GM19193 (cell line): Measurements from ENCODE around the gene NADK2.

Source experiments
- POLR2A ChIP-seq: IDR thresholded peaks from 4 replicates; pipeline ENCODE4 v1.6.1; 2011; ENCODE audit not compliant: insufficient read depth, insufficient read length; ENCODE audit errors: extremely low read depth

Gene NADK2

GRCh38 chr5:36230151-36230790, 11.5 kb downstream of the NADK2 start:
- no peak for TF ChIP-seq POLR2A

GRCh38 chr5:36228505-36228904, 13.2 kb downstream of the NADK2 start:
- no peak for TF ChIP-seq POLR2A

- TF ChIP-seq POLR2A: no peak
Observed at GRCh38 chr5:36227046-36227445, 14.7 kb downstream of the NADK2 start.

GRCh38 chr5:36222620-36223019, 19.1 kb downstream of the NADK2 start:
- TF ChIP-seq POLR2A: no peak

- no peak for TF ChIP-seq POLR2A
Observed at GRCh38 chr5:36217988-36218387, 23.7 kb downstream of the NADK2 start.

DNA sequence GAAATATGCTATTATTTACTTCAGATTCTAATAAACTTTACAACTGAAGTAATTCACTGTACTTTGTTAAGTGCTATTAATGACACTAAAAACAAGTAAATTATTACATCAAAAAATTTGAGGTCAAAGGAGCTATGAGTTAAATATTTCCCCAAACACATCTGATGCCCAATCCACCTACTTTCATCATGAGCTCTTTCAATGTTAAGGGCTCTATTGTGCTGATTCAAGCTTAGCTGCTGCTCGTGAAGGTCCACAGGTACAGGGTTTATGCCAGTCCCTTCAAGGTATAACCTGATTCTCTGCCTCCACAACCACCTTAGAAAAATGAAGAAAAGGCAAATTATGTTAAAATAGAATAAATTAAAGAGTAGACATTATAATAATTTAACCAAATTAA, 24.2 kb downstream of the NADK2 start:
- no peak for TF ChIP-seq POLR2A

DNA sequence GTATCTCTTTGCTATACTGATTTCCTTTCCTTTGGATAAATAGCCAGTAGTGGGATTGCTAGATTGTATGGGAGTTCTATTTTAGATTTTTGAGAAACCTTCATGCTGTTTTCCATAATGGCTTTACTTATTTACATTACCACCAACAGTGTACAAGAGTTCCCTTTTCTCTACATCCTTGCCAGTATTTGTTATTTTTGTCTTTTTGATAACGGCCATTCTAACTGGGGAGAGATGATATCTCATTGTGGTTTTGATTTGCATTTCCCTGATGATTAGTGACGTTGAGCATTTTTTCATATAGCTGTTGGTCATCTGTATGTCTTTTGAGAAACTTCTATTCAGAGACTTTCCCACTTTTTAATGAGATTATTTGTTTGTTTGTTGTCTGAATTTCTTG, 25.8 kb downstream of the NADK2 start:
- no peak for TF ChIP-seq POLR2A

GRCh38 chr5:36214436-36214835, 27.3 kb downstream of the NADK2 start:
- TF ChIP-seq POLR2A: no peak

DNA sequence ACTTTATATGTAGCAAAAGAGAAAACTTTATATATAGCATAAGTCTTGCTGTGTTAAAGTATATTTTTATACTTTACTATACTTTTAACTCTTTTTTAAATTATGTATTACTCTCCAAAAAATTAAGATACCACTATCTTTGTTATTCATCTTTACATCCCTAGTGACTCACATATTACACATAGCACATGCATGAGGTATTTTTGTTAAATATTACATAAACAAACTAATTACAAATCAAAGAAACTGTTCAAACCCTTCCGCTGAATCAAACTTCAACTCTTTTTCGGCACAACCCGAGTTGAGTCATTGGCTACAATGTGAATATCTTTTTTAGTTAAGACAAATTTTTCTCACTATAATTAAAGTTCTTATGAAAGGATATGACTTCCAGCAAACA, 32.1 kb downstream of the NADK2 start:
- no peak for TF ChIP-seq POLR2A

GRCh38 chr5:36208786-36209185, 32.9 kb downstream of the NADK2 start:
- no peak for TF ChIP-seq POLR2A

GRCh38 chr5:36206913-36207312, 34.8 kb downstream of the NADK2 start:
- no peak for TF ChIP-seq POLR2A

GRCh38 chr5:36205329-36205728, 36.4 kb downstream of the NADK2 start:
- TF ChIP-seq POLR2A: no peak

DNA sequence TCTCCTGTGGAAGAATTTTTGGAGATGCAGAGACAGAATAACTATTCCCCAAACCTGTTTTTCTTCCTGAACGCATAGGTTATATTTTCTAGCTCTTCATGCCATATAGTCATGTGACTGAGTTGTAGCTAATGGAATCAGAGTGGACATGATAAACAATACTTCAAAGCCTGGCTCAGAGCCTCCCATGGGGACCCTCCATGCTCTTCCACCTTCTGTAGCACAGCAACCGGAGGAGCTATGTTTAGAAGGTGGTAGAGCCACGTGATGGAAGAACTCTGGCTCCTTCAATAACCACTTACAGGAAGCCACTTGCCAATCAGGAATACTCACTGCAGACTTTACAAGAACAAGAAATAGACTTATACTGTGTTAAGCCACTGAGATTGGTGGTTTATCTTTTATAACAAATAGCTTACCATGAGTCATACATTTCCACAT, 39.2 kb downstream of the NADK2 start:
- no peak for TF ChIP-seq POLR2A

- TF ChIP-seq POLR2A: no peak
Observed at GRCh38 chr5:36200513-36200912, 41.2 kb downstream of the NADK2 start.

DNA sequence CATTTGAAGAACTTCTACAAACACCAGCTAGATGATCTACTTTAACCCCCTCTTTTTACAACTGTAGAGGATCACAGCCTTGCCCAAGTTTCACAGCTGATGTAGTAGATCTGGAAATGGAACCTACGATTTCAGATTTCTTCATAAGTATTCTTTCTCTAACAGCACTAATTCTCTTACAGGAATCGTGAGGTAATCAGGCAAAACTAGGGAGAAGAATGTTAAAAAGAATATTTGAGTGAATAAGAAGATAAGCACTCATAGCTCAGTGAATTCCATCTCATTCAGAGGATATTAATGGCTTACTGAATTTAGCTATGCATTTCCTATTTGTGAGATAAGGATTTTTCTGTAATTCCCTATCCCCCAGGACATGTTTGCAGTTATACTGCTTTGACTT, 42.1 kb downstream of the NADK2 start:
- TF ChIP-seq POLR2A: no peak

DNA sequence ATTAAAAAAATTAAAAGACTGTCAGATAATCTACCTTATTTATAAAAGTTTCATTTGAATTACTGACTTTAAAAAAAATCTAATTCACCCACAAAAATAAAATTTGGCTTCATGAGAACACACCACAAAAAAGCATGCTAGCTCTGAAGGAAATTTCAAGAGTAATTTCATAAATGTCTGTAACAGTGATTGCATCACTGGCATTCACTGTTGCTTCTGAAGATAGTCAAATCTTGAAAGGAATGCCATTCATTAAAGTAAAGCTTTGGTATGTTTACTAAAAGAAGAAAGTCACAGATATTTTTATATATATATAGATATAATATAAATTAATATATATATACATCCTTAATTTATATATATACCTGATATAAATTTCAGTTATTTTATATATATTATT, 43.4 kb downstream of the NADK2 start:
- no peak for TF ChIP-seq POLR2A

- no peak for TF ChIP-seq POLR2A
Observed at GRCh38 chr5:36193746-36194145, 48.0 kb downstream of the NADK2 start.
